Hepatocyte (in vitro differentiated cells): ENCODE data around the gene KIRREL2.

Experiments used
- EZH2 ChIP-seq: fragments of 200-600 bp; sonication (generic); IDR thresholded peaks from 2 replicates; pipeline ENCODE4 v1.6.1; 2016; ENCODE audit warnings: antibody characterized with exemption, mild to moderate bottlenecking, borderline replicate concordance
- EZH2phosphoT487 ChIP-seq: fragments of 200-600 bp; sonication (generic); IDR thresholded peaks from one replicate; pipeline ENCODE4 v1.6.1; 2018; ENCODE audit warnings: antibody characterized with exemption, mild to moderate bottlenecking, low read depth, moderate library complexity; ENCODE audit not compliant: unreplicated experiment, severe bottlenecking
- TF ChIP-seq, protein P1 (sequence below): fragments of 200-600 bp; sonication (generic); IDR thresholded peaks from 2 replicates; pipeline ENCODE4 v1.5.1; 2016; ENCODE audit warnings: antibody characterized with exemption, mild to moderate bottlenecking; ENCODE audit not compliant: poor library complexity

- TF ChIP-seq EZH2 = no peak
- TF ChIP-seq, protein P1, sequence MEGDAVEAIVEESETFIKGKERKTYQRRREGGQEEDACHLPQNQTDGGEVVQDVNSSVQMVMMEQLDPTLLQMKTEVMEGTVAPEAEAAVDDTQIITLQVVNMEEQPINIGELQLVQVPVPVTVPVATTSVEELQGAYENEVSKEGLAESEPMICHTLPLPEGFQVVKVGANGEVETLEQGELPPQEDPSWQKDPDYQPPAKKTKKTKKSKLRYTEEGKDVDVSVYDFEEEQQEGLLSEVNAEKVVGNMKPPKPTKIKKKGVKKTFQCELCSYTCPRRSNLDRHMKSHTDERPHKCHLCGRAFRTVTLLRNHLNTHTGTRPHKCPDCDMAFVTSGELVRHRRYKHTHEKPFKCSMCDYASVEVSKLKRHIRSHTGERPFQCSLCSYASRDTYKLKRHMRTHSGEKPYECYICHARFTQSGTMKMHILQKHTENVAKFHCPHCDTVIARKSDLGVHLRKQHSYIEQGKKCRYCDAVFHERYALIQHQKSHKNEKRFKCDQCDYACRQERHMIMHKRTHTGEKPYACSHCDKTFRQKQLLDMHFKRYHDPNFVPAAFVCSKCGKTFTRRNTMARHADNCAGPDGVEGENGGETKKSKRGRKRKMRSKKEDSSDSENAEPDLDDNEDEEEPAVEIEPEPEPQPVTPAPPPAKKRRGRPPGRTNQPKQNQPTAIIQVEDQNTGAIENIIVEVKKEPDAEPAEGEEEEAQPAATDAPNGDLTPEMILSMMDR = no peak
- TF ChIP-seq EZH2phosphoT487 = no peak
Measured at GRCh38 chr19:35908010-35908441, 51.3 kb downstream of the KIRREL2 start, which contains the start of gene TYROBP.
